Endodermal cell (in vitro differentiated cells): ENCODE results near the gene SPEM2. TPM values are rescaled to one million over a fixed set of nuclear protein-coding genes. Genes with fewer than 3 reads are reported as not detected.

Experiments
- DNase-seq: peaks from one replicate; pipeline ENCODE4 v3.0.0-alpha.2; 2017
- H3K27ac ChIP-seq: 2 replicates; pipeline ENCODE4 v1.5.1; 2013; ENCODE audit warnings: mild to moderate bottlenecking, low read depth, low read length, moderate library complexity
- H3K27me3 ChIP-seq: 2 replicates; pipeline ENCODE4 v1.6.1; 2013; ENCODE audit warnings: mild to moderate bottlenecking, low read length, moderate library complexity; ENCODE audit not compliant: insufficient read depth, control insufficient read depth, poor library complexity, severe bottlenecking
- H3K36me3 ChIP-seq: 2 replicates; pipeline ENCODE4 v1.7.0; 2013; ENCODE audit warnings: mild to moderate bottlenecking, low read length, moderate library complexity; ENCODE audit not compliant: control insufficient read depth, insufficient read depth
- H3K4me1 ChIP-seq: one replicate; pipeline ENCODE4 v1.7.0; 2013; ENCODE audit warnings: low read length; ENCODE audit not compliant: control insufficient read depth, insufficient read depth
- H3K4me3 ChIP-seq: 2 replicates; pipeline ENCODE4 v1.5.1; 2013; ENCODE audit warnings: mild to moderate bottlenecking, low read length, moderate library complexity
- H3K9ac ChIP-seq: 2 replicates; pipeline ENCODE4 v1.6.1; 2013; ENCODE audit warnings: mild to moderate bottlenecking, low read length, moderate library complexity; ENCODE audit not compliant: poor library complexity, severe bottlenecking; ENCODE audit errors: extremely low read depth
- H3K9me3 ChIP-seq: 2 replicates; pipeline ENCODE4 v1.6.1; 2013; ENCODE audit warnings: mild to moderate bottlenecking, low read length, moderate library complexity; ENCODE audit not compliant: control insufficient read depth
- H3K27ac Mint-ChIP-seq: 2 replicates; pipeline ENCODE4 v1.8.0; 2020; ENCODE audit warnings: mixed read lengths
- H3K27me3 Mint-ChIP-seq: 2 replicates; pipeline ENCODE4 v1.8.0; 2021; ENCODE audit warnings: mild to moderate bottlenecking, mixed read lengths; ENCODE audit not compliant: insufficient read depth
- H3K36me3 Mint-ChIP-seq: 2 replicates; pipeline ENCODE4 v1.8.0; 2020; ENCODE audit warnings: low read depth, mixed read lengths
- H3K4me1 Mint-ChIP-seq: 2 replicates; pipeline ENCODE4 v1.8.0; 2020; ENCODE audit warnings: mixed read lengths
- H3K4me3 Mint-ChIP-seq: 2 replicates; pipeline ENCODE4 v1.8.0; 2020; ENCODE audit warnings: mild to moderate bottlenecking, moderate library complexity, mixed read lengths
- H3K9me3 Mint-ChIP-seq: 2 replicates; pipeline ENCODE4 v1.8.0; 2020; ENCODE audit warnings: mild to moderate bottlenecking, mixed read lengths
- CTCF ChIP-seq: fragments of 200-600 bp; sonication (generic); conservative IDR thresholded peaks from 2 replicates; pipeline ENCODE4 v1.5.0; 2021; ENCODE audit warnings: antibody characterized with exemption, mild to moderate bottlenecking
- WGBS, 2 experiments: methylation state at CpG; one replicate each; pipeline versions ENCODE4 v1.1.5 to v1.1.7; 2013; ENCODE audit warnings: missing lambda C conversion rate in 2 of 2, mixed read lengths in 1 of 2; ENCODE audit not compliant: insufficient coverage in 1 of 2, insufficient read length in 1 of 2; 5-methylcytosine and 5-hydroxymethylcytosine counted together
- total RNA-seq, 2 donors: library from RNA; stranded (reverse); fragmentation: NEBNext Ultra II Directional in 1 of 2; extraction: Animal tissue kit (Norgen Biotek cat#: 25700) in 1 of 2; gene quantifications; 2 replicates in 1 of 2; 3 replicates in 1 of 2; pipeline ENCODE4 v1.2.1, GENCODE V29; 2021

The SPEM2 gene
- total RNA-seq, 2 donors from 2014 or later, result not detected

GRCh38 chr17:7440113-7440833, 14.9 kb downstream of the SPEM2 start:
- Histone ChIP-seq H3K4me1 (peaks cover 3% of the 10 kb centered on the region), H3K27ac (peak overlapping the region; percentile 96), H3K4me3 (peak overlapping the region; percentile 91), H3K9ac (peak overlapping the region; percentile 74), H3K27me3 (peaks cover 51% of the 10 kb centered on the region), H3K9me3 (no peaks in the 10 kb centered on the region), H3K36me3 (no peaks in the 10 kb centered on the region)
- Mint-ChIP-seq H3K4me3 (peak overlapping the region; percentile 83), H3K9me3 (no peaks in the 10 kb centered on the region), H3K4me1 (peaks cover 13% of the 10 kb centered on the region), H3K27ac (peak overlapping the region; percentile 87), H3K36me3 (no peaks in the 10 kb centered on the region), H3K27me3 (peaks cover 81% of the 10 kb centered on the region)
- no peak for TF ChIP-seq CTCF
- 0 to 2% methylated on average over 20 to 46 of the region's 46 CpGs for whole genome bisulfite sequencing, 2 experiments
- DNase-seq, result peak; percentile 89

GRCh38 chr17:7440834-7441195, 15.4 kb downstream of the SPEM2 start:
- H3K9ac ChIP-seq, result peak overlapping the region; percentile 74
- peak overlapping the region; percentile 91 for H3K4me3 ChIP-seq
- Mint-ChIP-seq H3K27me3 (peaks cover 84% of the 10 kb centered on the region), H3K4me1 (peaks cover 16% of the 10 kb centered on the region), H3K9me3 (no peaks in the 10 kb centered on the region), H3K27ac (peak overlapping the region; percentile 87), H3K36me3 (no peaks in the 10 kb centered on the region), H3K4me3 (peak overlapping the region; percentile 83)
- peaks cover 3% of the 10 kb centered on the region for H3K4me1 ChIP-seq
- H3K27ac ChIP-seq, result peak overlapping the region; percentile 96
- peak; percentile 36 for TF ChIP-seq CTCF
- peaks cover 51% of the 10 kb centered on the region for H3K27me3 ChIP-seq
- no peaks in the 10 kb centered on the region for H3K9me3 ChIP-seq
- 6 to 8% methylated on average over 9 to 12 of the region's 12 CpGs for WGBS, 2 experiments
- no peaks in the 10 kb centered on the region for H3K36me3 ChIP-seq
- peak; percentile 89 for DNase-seq

GRCh38 chr17:7441266-7441665, 15.8 kb downstream of the SPEM2 start:
- Histone ChIP-seq H3K4me1 (no peaks in the 10 kb centered on the region), H3K9me3 (no peaks in the 10 kb centered on the region), H3K36me3 (no peaks in the 10 kb centered on the region), H3K27me3 (peaks cover 48% of the 10 kb centered on the region), H3K4me3 (peak overlapping the region; percentile 91), H3K9ac (no peak overlapping the region), H3K27ac (no peak overlapping the region)
- H3K27me3 Mint-ChIP-seq, result peaks cover 83% of the 10 kb centered on the region
- TF ChIP-seq CTCF, result no peak
- peaks cover 18% of the 10 kb centered on the region for H3K4me1 Mint-ChIP-seq
- H3K36me3 Mint-ChIP-seq, result no peaks in the 10 kb centered on the region
- 59 to 60% methylated on average over 6 of the region's 7 CpGs for WGBS, 2 experiments
- no peaks in the 10 kb centered on the region for H3K9me3 Mint-ChIP-seq
- DNase-seq, result peak; percentile 67
- no peak overlapping the region for H3K27ac Mint-ChIP-seq
- peak overlapping the region; percentile 83 for H3K4me3 Mint-ChIP-seq
